WTC11 (cell line): ENCODE results near the gene ZNF333. TPM values are rescaled to one million over a fixed set of nuclear protein-coding genes. Genes with fewer than 3 reads are reported as not detected.

ENCODE experiments used
- ATAC-seq: fragments of 200-7000 bp; cut with Tn5 transposase; 2 replicates; pipeline ENCODE4 v1.10.0; 2021; ENCODE audit warnings: mild to moderate bottlenecking, moderate library complexity
- CTCF ChIA-PET: fragments of 300-600 bp; sonication (Branson Sonifier 250); formaldehyde crosslinking; loops from one replicate; lab custom pipeline; 2021; ENCODE audit warnings: antibody characterized with exemption; lab: Charles Lee
- POLR2A ChIA-PET: fragments of 350-600 bp; sonication (Branson Sonifier 250); formaldehyde crosslinking; loops from one replicate; lab custom pipeline; 2021; ENCODE audit warnings: antibody characterized with exemption; lab: Charles Lee
- DNase-seq: peaks from one replicate; pipeline ENCODE4 v3.0.0; 2021; ENCODE audit warnings: low spot score
- H3K27ac Mint-ChIP-seq: 2 replicates; pipeline ENCODE4 v1.8.0; 2021; ENCODE audit warnings: mixed read lengths
- H3K27me3 Mint-ChIP-seq: 2 replicates; pipeline ENCODE4 v1.8.0; 2021; ENCODE audit warnings: low read depth, mild to moderate bottlenecking, moderate library complexity, mixed read lengths
- H3K36me3 Mint-ChIP-seq: 2 replicates; pipeline ENCODE4 v1.8.0; 2021; ENCODE audit warnings: mixed read lengths
- H3K4me1 Mint-ChIP-seq: 2 replicates; pipeline ENCODE4 v1.8.0; 2022; ENCODE audit warnings: mixed read lengths
- H3K4me3 Mint-ChIP-seq: 2 replicates; pipeline ENCODE4 v1.8.0; 2021; ENCODE audit warnings: mild to moderate bottlenecking, moderate library complexity, mixed read lengths
- H3K9me3 Mint-ChIP-seq: 2 replicates; pipeline ENCODE4 v1.8.0; 2021; ENCODE audit warnings: mixed read lengths
- EMX1 ChIP-seq: fragments of 250-450 bp; sonication (Bioruptor Pico); IDR thresholded peaks from 2 replicates; pipeline ENCODE4 v1.8.0; 2021; ENCODE audit warnings: mild to moderate bottlenecking
- GRHL2 ChIP-seq: fragments of 250-450 bp; sonication (Bioruptor Pico); IDR thresholded peaks from 2 replicates; pipeline ENCODE4 v1.8.0; 2022; ENCODE audit warnings: mild to moderate bottlenecking, moderate library complexity; ENCODE audit not compliant: insufficient replicate concordance, severe bottlenecking
- HMGA2 ChIP-seq: fragments of 250-450 bp; sonication (Bioruptor Pico); IDR thresholded peaks from 2 replicates; pipeline ENCODE4 v1.4.0; 2021; ENCODE audit warnings: mild to moderate bottlenecking, moderate library complexity
- NR3C1 ChIP-seq: sonication (generic); formaldehyde crosslinking; conservative IDR thresholded peaks from 2 replicates; pipeline ENCODE4 v1.8.1; 2023; ENCODE audit warnings: low read depth, mild to moderate bottlenecking, missing genetic modification reagents
- PRRX2 ChIP-seq: fragments of 250-450 bp; sonication (Bioruptor Pico); IDR thresholded peaks from 2 replicates; pipeline ENCODE4 v1.8.0; 2021; ENCODE audit warnings: mild to moderate bottlenecking
- RELA ChIP-seq: sonication (generic); formaldehyde crosslinking; IDR thresholded peaks from 2 replicates; pipeline ENCODE4 v1.8.1; 2022; ENCODE audit warnings: missing genetic modification reagents, mild to moderate bottlenecking, borderline replicate concordance
- SMAD3 ChIP-seq: sonication (generic); formaldehyde crosslinking; IDR thresholded peaks from 2 replicates; pipeline ENCODE4 v1.8.0; 2022; ENCODE audit warnings: missing genetic modification reagents, mild to moderate bottlenecking, borderline replicate concordance
- TEAD1 ChIP-seq: sonication (generic); formaldehyde crosslinking; IDR thresholded peaks from 2 replicates; pipeline ENCODE4 v1.8.0; 2022; ENCODE audit warnings: mild to moderate bottlenecking, missing genetic modification reagents
- ZNF121 ChIP-seq: sonication (generic); formaldehyde crosslinking; IDR thresholded peaks from 2 replicates; pipeline ENCODE4 v1.8.0; 2023; ENCODE audit warnings: missing genetic modification reagents
- ZNF232 ChIP-seq: sonication (generic); formaldehyde crosslinking; IDR thresholded peaks from 2 replicates; pipeline ENCODE4 v1.8.0; 2022; ENCODE audit warnings: mild to moderate bottlenecking, missing genetic modification reagents
- total RNA-seq: library from RNA; stranded (reverse); gene quantifications from 3 replicates; pipeline ENCODE4 v1.2.3, GENCODE V29; 2021
- TF ChIP-seq, protein P1 (sequence below): sonication (generic); formaldehyde crosslinking; IDR thresholded peaks from 2 replicates; pipeline ENCODE4 v1.8.0; 2022; ENCODE audit warnings: mild to moderate bottlenecking, missing genetic modification reagents
- TF ChIP-seq, protein P2 (sequence below): fragments of 250-450 bp; sonication (Bioruptor Pico); IDR thresholded peaks from 2 replicates; pipeline ENCODE4 v2.1.2; 2022; ENCODE audit warnings: mild to moderate bottlenecking, moderate library complexity
- TF ChIP-seq, protein P3 (sequence below): sonication (generic); formaldehyde crosslinking; IDR thresholded peaks from 2 replicates; pipeline ENCODE4 v1.8.1; 2023; ENCODE audit warnings: mild to moderate bottlenecking, missing genetic modification reagents
- TF ChIP-seq, protein P4 (sequence below): sonication (generic); formaldehyde crosslinking; IDR thresholded peaks from 2 replicates; pipeline ENCODE4 v1.8.1; 2023; ENCODE audit warnings: mild to moderate bottlenecking, moderate library complexity, missing genetic modification reagents
- TF ChIP-seq, protein P5 (sequence below): sonication (generic); formaldehyde crosslinking; IDR thresholded peaks from 2 replicates; pipeline ENCODE4 v1.8.1; 2022; ENCODE audit warnings: low read depth, mild to moderate bottlenecking, moderate library complexity, missing genetic modification reagents, borderline replicate concordance
- TF ChIP-seq, protein P6 (sequence below): fragments of 250-450 bp; sonication (Bioruptor Pico); IDR thresholded peaks from 2 replicates; pipeline ENCODE4 v1.8.0; 2021; ENCODE audit warnings: mild to moderate bottlenecking
- TF ChIP-seq, protein P7 (sequence below): sonication (generic); formaldehyde crosslinking; IDR thresholded peaks from 2 replicates; pipeline ENCODE4 v1.8.1; 2023; ENCODE audit warnings: mild to moderate bottlenecking, missing genetic modification reagents, moderate library complexity
- TF ChIP-seq, protein P8 (sequence below): sonication (generic); formaldehyde crosslinking; IDR thresholded peaks from 2 replicates; pipeline ENCODE4 v1.8.1; 2023; ENCODE audit warnings: mild to moderate bottlenecking, missing genetic modification reagents
- TF ChIP-seq, protein P9 (sequence below): fragments of 250-450 bp; sonication (Bioruptor Pico); IDR thresholded peaks from 2 replicates; pipeline ENCODE4 v1.9.0; 2021; ENCODE audit warnings: moderate library complexity, mild to moderate bottlenecking, inconsistent platforms, borderline replicate concordance

The ZNF333 gene
- total RNA-seq, 1 experiment from 2014 or later, result 16.2 TPM

DNA sequence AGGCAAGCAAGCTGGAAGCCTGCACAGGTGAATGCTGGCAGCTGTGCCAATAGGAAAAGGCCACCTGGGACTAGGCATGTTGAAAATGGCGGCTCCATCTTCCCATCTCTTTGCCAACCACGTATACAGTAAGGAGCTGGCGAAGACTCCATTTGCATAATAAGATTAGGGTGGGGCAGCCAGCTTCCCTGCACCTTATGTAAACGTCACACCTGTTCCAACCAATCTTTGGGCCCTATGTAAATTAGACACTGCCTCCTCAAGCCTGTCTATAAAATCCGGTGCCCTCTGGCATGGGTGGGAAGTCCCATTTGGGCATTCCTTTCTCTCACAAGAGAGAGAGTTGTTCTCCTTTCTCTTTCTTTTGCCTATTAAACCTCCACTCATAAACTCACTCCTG lies 71.8 kb downstream of the ZNF333 start:
- ATAC-seq, result no peak
- TF ChIP-seq PRRX2 (CRISPR knock-in tag) (no peak), HMGA2 (no peak), NR3C1 (CRISPR knock-in tag) (no peak), TEAD1 (CRISPR knock-in tag) (no peak), SMAD3 (no peak), EMX1 (CRISPR knock-in tag) (no peak), GRHL2 (CRISPR knock-in tag) (no peak), RELA (CRISPR knock-in tag) (no peak)
- TF ChIP-seq, protein P1, sequence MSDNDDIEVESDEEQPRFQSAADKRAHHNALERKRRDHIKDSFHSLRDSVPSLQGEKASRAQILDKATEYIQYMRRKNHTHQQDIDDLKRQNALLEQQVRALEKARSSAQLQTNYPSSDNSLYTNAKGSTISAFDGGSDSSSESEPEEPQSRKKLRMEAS, result no peak
- TF ChIP-seq, protein P2, sequence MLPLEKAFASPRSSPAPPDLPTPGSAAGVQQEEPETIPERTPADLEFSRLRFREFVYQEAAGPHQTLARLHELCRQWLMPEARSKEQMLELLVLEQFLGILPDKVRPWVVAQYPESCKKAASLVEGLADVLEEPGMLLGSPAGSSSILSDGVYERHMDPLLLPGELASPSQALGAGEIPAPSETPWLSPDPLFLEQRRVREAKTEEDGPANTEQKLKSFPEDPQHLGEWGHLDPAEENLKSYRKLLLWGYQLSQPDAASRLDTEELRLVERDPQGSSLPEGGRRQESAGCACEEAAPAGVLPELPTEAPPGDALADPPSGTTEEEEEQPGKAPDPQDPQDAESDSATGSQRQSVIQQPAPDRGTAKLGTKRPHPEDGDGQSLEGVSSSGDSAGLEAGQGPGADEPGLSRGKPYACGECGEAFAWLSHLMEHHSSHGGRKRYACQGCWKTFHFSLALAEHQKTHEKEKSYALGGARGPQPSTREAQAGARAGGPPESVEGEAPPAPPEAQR (CRISPR knock-in tag), result no peak
- TF ChIP-seq, protein P3, sequence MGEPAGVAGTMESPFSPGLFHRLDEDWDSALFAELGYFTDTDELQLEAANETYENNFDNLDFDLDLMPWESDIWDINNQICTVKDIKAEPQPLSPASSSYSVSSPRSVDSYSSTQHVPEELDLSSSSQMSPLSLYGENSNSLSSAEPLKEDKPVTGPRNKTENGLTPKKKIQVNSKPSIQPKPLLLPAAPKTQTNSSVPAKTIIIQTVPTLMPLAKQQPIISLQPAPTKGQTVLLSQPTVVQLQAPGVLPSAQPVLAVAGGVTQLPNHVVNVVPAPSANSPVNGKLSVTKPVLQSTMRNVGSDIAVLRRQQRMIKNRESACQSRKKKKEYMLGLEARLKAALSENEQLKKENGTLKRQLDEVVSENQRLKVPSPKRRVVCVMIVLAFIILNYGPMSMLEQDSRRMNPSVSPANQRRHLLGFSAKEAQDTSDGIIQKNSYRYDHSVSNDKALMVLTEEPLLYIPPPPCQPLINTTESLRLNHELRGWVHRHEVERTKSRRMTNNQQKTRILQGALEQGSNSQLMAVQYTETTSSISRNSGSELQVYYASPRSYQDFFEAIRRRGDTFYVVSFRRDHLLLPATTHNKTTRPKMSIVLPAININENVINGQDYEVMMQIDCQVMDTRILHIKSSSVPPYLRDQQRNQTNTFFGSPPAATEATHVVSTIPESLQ (CRISPR knock-in tag), result no peak
- TF ChIP-seq, protein P4, sequence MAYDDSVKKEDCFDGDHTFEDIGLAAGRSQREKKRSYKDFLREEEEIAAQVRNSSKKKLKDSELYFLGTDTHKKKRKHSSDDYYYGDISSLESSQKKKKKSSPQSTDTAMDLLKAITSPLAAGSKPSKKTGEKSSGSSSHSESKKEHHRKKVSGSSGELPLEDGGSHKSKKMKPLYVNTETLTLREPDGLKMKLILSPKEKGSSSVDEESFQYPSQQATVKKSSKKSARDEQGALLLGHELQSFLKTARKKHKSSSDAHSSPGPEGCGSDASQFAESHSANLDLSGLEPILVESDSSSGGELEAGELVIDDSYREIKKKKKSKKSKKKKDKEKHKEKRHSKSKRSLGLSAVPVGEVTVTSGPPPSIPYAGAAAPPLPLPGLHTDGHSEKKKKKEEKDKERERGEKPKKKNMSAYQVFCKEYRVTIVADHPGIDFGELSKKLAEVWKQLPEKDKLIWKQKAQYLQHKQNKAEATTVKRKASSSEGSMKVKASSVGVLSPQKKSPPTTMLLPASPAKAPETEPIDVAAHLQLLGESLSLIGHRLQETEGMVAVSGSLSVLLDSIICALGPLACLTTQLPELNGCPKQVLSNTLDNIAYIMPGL (CRISPR knock-in tag), result no peak
- TF ChIP-seq, protein P5, sequence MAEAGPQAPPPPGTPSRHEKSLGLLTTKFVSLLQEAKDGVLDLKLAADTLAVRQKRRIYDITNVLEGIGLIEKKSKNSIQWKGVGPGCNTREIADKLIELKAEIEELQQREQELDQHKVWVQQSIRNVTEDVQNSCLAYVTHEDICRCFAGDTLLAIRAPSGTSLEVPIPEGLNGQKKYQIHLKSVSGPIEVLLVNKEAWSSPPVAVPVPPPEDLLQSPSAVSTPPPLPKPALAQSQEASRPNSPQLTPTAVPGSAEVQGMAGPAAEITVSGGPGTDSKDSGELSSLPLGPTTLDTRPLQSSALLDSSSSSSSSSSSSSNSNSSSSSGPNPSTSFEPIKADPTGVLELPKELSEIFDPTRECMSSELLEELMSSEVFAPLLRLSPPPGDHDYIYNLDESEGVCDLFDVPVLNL, result no peak
- TF ChIP-seq, protein P6, sequence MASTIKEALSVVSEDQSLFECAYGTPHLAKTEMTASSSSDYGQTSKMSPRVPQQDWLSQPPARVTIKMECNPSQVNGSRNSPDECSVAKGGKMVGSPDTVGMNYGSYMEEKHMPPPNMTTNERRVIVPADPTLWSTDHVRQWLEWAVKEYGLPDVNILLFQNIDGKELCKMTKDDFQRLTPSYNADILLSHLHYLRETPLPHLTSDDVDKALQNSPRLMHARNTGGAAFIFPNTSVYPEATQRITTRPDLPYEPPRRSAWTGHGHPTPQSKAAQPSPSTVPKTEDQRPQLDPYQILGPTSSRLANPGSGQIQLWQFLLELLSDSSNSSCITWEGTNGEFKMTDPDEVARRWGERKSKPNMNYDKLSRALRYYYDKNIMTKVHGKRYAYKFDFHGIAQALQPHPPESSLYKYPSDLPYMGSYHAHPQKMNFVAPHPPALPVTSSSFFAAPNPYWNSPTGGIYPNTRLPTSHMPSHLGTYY (CRISPR knock-in tag), result no peak
- H3K36me3 Mint-ChIP-seq, result peaks cover 20% of the 10 kb centered on the region
- POLR2A ChIA-PET, result no interaction called here
- no peak overlapping the region for H3K4me3 Mint-ChIP-seq
- H3K27me3 Mint-ChIP-seq, result peaks cover 3% of the 10 kb centered on the region
- CTCF ChIA-PET, result interaction anchor here (0.6 to 1.5 kb wide), 3 partner anchors 14 to 282 kb away, joined by 3 to 4 read pairs (median 3); no protein-coding TSS in a partner anchor
- peaks cover 6% of the 10 kb centered on the region for H3K9me3 Mint-ChIP-seq
- no peak overlapping the region for H3K27ac Mint-ChIP-seq
- peaks cover 20% of the 10 kb centered on the region for H3K4me1 Mint-ChIP-seq
- no peak for DNase-seq

DNA sequence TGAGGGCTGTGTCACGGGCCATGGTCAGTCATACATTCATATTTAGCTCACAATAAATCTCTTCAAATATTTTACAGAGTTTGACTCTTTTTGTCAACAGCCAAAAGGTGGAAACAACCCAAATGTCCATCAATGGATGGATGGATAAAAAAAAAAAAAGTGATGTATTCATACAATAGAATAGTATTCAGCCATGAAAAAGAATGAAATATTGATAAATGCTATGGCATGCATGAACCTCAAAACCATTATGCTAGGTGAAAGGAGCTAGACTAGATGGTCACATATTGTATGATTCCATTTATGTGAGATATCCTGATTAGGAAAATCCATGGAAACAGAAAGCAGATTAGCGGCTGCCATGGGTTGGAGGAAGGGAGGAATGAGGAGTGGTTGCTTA lies 72.3 kb downstream of the ZNF333 start:
- POLR2A ChIA-PET, result no interaction called here
- TF ChIP-seq, protein P7, sequence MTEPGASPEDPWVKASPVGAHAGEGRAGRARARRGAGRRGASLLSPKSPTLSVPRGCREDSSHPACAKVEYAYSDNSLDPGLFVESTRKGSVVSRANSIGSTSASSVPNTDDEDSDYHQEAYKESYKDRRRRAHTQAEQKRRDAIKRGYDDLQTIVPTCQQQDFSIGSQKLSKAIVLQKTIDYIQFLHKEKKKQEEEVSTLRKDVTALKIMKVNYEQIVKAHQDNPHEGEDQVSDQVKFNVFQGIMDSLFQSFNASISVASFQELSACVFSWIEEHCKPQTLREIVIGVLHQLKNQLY (CRISPR knock-in tag), result no peak
- TF ChIP-seq, protein P8, sequence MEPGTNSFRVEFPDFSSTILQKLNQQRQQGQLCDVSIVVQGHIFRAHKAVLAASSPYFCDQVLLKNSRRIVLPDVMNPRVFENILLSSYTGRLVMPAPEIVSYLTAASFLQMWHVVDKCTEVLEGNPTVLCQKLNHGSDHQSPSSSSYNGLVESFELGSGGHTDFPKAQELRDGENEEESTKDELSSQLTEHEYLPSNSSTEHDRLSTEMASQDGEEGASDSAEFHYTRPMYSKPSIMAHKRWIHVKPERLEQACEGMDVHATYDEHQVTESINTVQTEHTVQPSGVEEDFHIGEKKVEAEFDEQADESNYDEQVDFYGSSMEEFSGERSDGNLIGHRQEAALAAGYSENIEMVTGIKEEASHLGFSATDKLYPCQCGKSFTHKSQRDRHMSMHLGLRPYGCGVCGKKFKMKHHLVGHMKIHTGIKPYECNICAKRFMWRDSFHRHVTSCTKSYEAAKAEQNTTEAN, result no peak
- no peak for TF ChIP-seq ZNF232 (CRISPR knock-in tag)
- TF ChIP-seq, protein P5, result no peak
- no peak for TF ChIP-seq PRRX2 (CRISPR knock-in tag)
- TF ChIP-seq, protein P2 (CRISPR knock-in tag), result no peak
- no peak for TF ChIP-seq EMX1 (CRISPR knock-in tag)
- no peak for TF ChIP-seq ZNF121 (CRISPR knock-in tag)
- TF ChIP-seq, protein P9, sequence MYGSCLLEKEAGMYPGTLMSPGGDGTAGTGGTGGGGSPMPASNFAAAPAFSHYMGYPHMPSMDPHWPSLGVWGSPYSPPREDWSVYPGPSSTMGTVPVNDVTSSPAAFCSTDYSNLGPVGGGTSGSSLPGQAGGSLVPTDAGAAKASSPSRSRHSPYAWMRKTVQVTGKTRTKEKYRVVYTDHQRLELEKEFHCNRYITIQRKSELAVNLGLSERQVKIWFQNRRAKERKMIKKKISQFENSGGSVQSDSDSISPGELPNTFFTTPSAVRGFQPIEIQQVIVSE (CRISPR knock-in tag), result no peak
- peaks cover 20% of the 10 kb centered on the region for H3K36me3 Mint-ChIP-seq
- ATAC-seq (no peak), DNase-seq (no peak)
- H3K27me3 Mint-ChIP-seq, result peaks cover 3% of the 10 kb centered on the region
- CTCF ChIA-PET, result interaction anchor here (0.6 to 1.5 kb wide), 3 partner anchors 13 to 282 kb away, joined by 3 to 4 read pairs (median 3); no protein-coding TSS in a partner anchor
- H3K9me3 Mint-ChIP-seq, result peaks cover 6% of the 10 kb centered on the region
- H3K4me3 Mint-ChIP-seq, result no peak overlapping the region
- H3K4me1 Mint-ChIP-seq, result peaks cover 20% of the 10 kb centered on the region
- no peak overlapping the region for H3K27ac Mint-ChIP-seq
